AG10803 (cell line): ENCODE measurements around the gene PLA2G7.
"Not testable (repeated sequence)": the region's sequence is repeated elsewhere in the genome, so short reads cannot be mapped to it uniquely, and the experiment has no call there.

Source experiments
- DNase-seq: peaks from one replicate; pipeline ENCODE4 v3.0.0; 2010; ENCODE audit warnings: low read depth
- H3K4me3 ChIP-seq: 2 replicates; pipeline ENCODE4 v1.5.1; 2011; ENCODE audit warnings: mild to moderate bottlenecking, low read length, control low read depth
- CTCF ChIP-seq: conservative IDR thresholded peaks from 2 replicates; pipeline ENCODE4 v1.5.1; 2011; ENCODE audit warnings: mild to moderate bottlenecking, low read length, control low read depth, inconsistent platforms

Gene PLA2G7

DNA sequence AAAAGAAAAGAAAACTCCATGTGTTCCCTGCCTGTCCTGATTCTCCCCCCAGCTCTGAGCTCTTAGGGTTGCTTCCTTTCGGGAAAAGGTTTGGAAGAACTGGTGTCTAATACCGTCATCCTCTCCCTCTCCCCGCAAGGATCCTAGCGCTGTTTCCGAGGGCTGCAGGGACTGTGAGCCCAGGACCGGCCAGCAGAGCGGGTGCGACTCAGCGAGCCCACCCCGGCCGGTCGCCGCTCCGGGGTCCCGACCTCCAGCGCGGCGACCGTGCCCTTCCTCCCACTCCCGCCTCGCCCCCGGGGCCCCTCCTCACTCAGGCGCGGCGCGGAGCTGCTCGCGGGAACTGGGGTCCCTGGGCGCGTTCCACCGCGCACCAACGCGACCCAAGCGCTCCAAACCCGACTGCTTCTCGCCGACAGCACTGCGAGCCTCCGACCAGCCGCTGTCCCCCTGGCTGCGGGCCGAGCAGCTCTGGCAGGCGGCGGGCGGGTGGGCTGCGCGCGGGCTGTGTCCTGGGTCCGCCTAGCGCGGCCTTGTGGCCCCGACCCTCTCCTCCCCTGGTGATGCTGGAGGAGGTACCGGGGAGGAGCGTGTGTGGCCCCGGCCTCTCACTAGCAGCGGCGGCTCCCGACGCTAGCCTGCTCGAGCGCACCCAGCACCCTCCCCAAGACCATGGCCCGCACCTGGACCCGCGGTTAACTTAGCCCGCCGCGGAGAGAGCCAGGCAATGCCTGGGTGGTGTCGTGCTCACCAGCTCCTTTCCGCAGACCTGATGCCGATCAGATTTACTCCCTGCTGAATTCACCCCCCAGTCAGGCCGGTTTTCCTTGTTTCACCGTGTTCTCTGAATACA is at the start of gene PLA2G7:
Gene PLA2G7 (minus strand): TSS at position 509 of the 853 bp plus-strand sequence. CDS start 12,484 bp downstream, outside the sequence.
- DNase-seq = no peak

GRCh38 chr6:46784535-46784934 is 49.4 kb upstream of the PLA2G7 start:
- DNase-seq = no peak
- TF ChIP-seq CTCF = no peak
- H3K4me3 ChIP-seq = no peak overlapping the region

More for the DNA sequence above, at the start of gene PLA2G7:
- H3K4me3 ChIP-seq = peak within 1 kb of the TSS; percentile 23; the same call in 1 of the 2 replicates
- no peak for TF ChIP-seq CTCF

- peak; percentile 57 for DNase-seq
- H3K4me3 ChIP-seq = no peak overlapping the region
- TF ChIP-seq CTCF = peak; percentile 78
These were observed 46.6 kb upstream of the PLA2G7 start for GRCh38 chr6:46781478-46782378.

DNA sequence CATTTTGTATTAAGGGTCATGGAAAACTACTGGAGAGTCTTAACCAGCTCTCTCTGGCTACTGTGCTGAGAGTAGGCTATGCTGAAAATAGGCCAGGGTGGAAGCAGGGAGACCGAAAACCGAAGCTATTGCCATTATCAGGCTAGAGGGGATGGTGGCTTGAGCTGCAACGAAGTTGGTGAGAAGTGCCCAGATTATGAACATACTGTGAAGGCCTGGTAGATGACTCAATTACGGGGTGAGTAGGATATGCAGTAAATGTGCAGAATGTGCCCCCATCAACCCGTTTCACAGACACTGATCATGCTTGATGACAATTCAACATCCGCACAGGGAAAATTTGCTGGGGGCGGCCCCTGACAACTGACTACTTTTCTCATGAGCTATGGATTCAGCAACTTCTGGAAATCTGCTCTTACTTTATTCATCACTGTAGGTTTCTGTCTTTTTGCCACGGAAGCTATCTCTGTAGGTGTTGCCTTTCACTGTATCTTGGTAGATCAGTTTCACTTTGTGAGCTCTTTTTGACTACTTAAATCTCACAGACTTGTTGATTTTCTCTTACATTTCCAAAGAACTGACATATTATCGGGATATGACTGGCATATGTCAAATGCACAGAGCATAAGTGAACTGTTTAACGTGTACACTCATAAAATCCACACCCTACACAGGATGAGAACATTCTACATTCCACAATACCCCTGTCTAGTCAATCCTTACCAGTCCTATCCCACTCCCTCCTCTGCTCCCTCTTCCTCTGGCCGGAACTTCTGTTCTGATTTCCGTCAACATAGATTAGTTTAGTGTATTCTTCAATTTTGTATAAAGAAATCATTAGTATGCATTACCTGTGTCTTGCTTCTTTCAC is 42.5 kb upstream of the PLA2G7 start:
- no peak for DNase-seq
- H3K4me3 ChIP-seq = no peak overlapping the region
- no peak for TF ChIP-seq CTCF

- no peak for TF ChIP-seq CTCF
- no peak overlapping the region for H3K4me3 ChIP-seq
- DNase-seq = no peak
These were observed 41.0 kb upstream of the PLA2G7 start for GRCh38 chr6:46776070-46776712.

GRCh38 chr6:46774736-46775135 is 39.6 kb upstream of the PLA2G7 start:
- not testable (repeated sequence) for H3K4me3 ChIP-seq, DNase-seq
